Heart left ventricle (tissue), 16 donors: ENCODE data around the gene PDZD4. TPM values are rescaled to one million over a fixed set of nuclear protein-coding genes. Genes with fewer than 3 reads are reported as not detected.

ENCODE experiments used
- ATAC-seq, 4 donors: fragments of 200-7000 bp; cut with Tn5 transposase; one replicate each; pipeline ENCODE4 v1.9.1; 2020 to 2022; ENCODE audit warnings: moderate library complexity in 4 of 4, mild to moderate bottlenecking in 3 of 4, moderate number of reproducible peaks in 1 of 4
- DNase-seq, 5 donors: peaks; one replicate each; pipeline ENCODE4 v3.0.0-alpha.2; 2020
- H3K27ac ChIP-seq, 12 donors: fragments of 200-600 bp; sonication (generic) in 4 of 12; one replicate each; pipeline versions ENCODE4 v1.5.0 to v1.8.0; 2016 to 2022; ENCODE audit warnings: mild to moderate bottlenecking in 2 of 12
- H3K27me3 ChIP-seq, 9 donors: fragments of 200-600 bp; sonication (generic) in 2 of 9; one replicate each; pipeline versions ENCODE4 v1.5.1 to v1.8.0; 2016 to 2022; ENCODE audit warnings: mild to moderate bottlenecking in 3 of 9
- H3K36me3 ChIP-seq, 9 donors: fragments of 200-600 bp; sonication (generic) in 2 of 9; one replicate each; pipeline versions ENCODE4 v1.5.0 to v1.8.0; 2018 to 2022; ENCODE audit warnings: mild to moderate bottlenecking in 2 of 9
- H3K4me1 ChIP-seq, 12 donors: fragments of 200-600 bp; sonication (generic) in 4 of 12; one replicate each; pipeline versions ENCODE4 v1.5.0 to v1.8.0; 2016 to 2022; ENCODE audit warnings: mild to moderate bottlenecking in 3 of 12
- H3K4me3 ChIP-seq, 12 donors: fragments of 200-600 bp; sonication (generic) in 4 of 12; one replicate each; pipeline versions ENCODE4 v1.5.0 to v1.8.0; 2017 to 2022; ENCODE audit warnings: mild to moderate bottlenecking in 9 of 12, moderate library complexity in 4 of 12
- H3K9me3 ChIP-seq, 12 donors: fragments of 200-600 bp; sonication (generic) in 4 of 12; one replicate each; pipeline versions ENCODE4 v1.5.0 to v1.8.0; 2016 to 2022; ENCODE audit warnings: mild to moderate bottlenecking in 1 of 12
- CTCF ChIP-seq, 12 donors: fragments of 200-600 bp; sonication (generic) in 4 of 12; IDR thresholded peaks; one replicate each; pipeline versions ENCODE4 v1.5.0 to v1.8.0; 2018 to 2022; ENCODE audit warnings: antibody characterized with exemption in 12 of 12, mild to moderate bottlenecking in 5 of 12
- POLR2A ChIP-seq, 2 donors: fragments of 450-650 bp; IDR thresholded peaks; one replicate each; pipeline ENCODE4 v1.6.1; 2017; ENCODE audit warnings: antibody characterized with exemption in 2 of 2, mild to moderate bottlenecking in 2 of 2, moderate library complexity in 2 of 2
- WGBS, 4 donors: extraction: QIAGEN DNeasy Blood & Tissue Kit in 2 of 4; methylation state at CpG; one replicate each; pipeline versions ENCODE4 v1.1.5 to v1.1.7; 2013 to 2018; 5-methylcytosine and 5-hydroxymethylcytosine counted together
- intact Hi-C, 10 donors: fragments of 100-400 bp; cut with DNase I; formaldehyde crosslinking; loops; one replicate each; pipeline versions ENCODE4 v1.11.1 to v1.14.2; 2022
- polyA plus RNA-seq, 2 donors: library from polyadenylated mRNA; stranded (reverse); fragments of 200-250 nt; gene quantifications; one replicate each; pipeline ENCODE4 v1.2.3, GENCODE V29; 2013
- total RNA-seq, 9 donors: library from RNA; depleted of rRNA in 2 of 9; stranded (reverse); fragments of >200 nt in 2 of 9; fragmentation: NEBNext Ultra II Directional in 3 of 9; extraction: Animal tissue kit (Norgen Biotek cat#: 25700) in 3 of 9; gene quantifications; one replicate each; pipeline versions ENCODE4 v1.1.0 to v1.2.4, GENCODE V29; 2016 to 2023
- donor health status: ischemic (EF 13 %, LVEDD 7.1; RV severe dilation, severe dysfunction).
- donor health status: healthy with polysubstance abuse.
- donor health status: DM: no; HTN: yes; CAD: no.
- donor health status: DM: no; HTN: no; CAD: no.
- donor health status: ischemic (EF 25% LVEDD 6.9; RV normal size, moderate dysfunction).
- donor health status: ischemic (EF 25% LVEDD 5.7; RV mildly dilated, moderate dysfunction).
- donor health status: healthy.
- donor health status: DM: yes; HTN: yes; CAD: no.
- donor health status: ischemic (EF 35%, LVEDD 5.7; RV mildly dilated, moderate dysfunction).
- donor health status: nonischemic (EF 11% LVEDD 7.7; RV severe dilation, severe dysfunction).
- donor health status: DM: yes; HTN: yes; CAD: no.
- donor health status: PGD.
- donor health status: ischemic (EF 29% LVEDD 5.4; RV normal size, mild dysfunction).
- donor health status: nonischemic (EF 23%, LVEDD 6.1; RV moderate dilation, normal function).

Gene PDZD4
- total and polyA plus RNA-seq, 11 donors = 1.7 to 4.0 (median 2.4) TPM

- Histone ChIP-seq H3K27ac (no peak overlapping the region), H3K4me1 (no peaks in the 10 kb centered on the region), H3K36me3 (no peaks in the 10 kb centered on the region), H3K4me3 (no peak overlapping the region), H3K27me3 (peaks cover 0 to 46% (median 0%) of the 10 kb centered on the region in 9 donors), H3K9me3 (no peaks in the 10 kb centered on the region)
- intact Hi-C loops = no loop called here
- DNase-seq (no peak), ATAC-seq (no peak)
- TF ChIP-seq POLR2A (IDR thresholded peaks at IDR 0.05) (no peak), CTCF (IDR thresholded peaks at IDR 0.05) (no peak)
- 64 to 77% (median 71%) methylated on average over 26 to 29 of the region's 29 CpGs for WGBS, 4 donors
These were observed 41.9 kb upstream of the PDZD4 start for GRCh38 chrX:153871946-153872878.

GRCh38 chrX:153871451-153871850 is 41.1 kb upstream of the PDZD4 start:
- Histone ChIP-seq H3K27ac (no peak overlapping the region), H3K4me3 (no peak overlapping the region), H3K27me3 (peaks cover 0 to 41% (median 0%) of the 10 kb centered on the region in 9 donors), H3K4me1 (no peaks in the 10 kb centered on the region), H3K36me3 (no peaks in the 10 kb centered on the region), H3K9me3 (no peaks in the 10 kb centered on the region)
- ATAC-seq (no peak), DNase-seq (no peak)
- TF ChIP-seq POLR2A (IDR thresholded peaks at IDR 0.05) = no peak
- TF ChIP-seq CTCF (IDR thresholded peaks at IDR 0.05) = no peak
- 19 to 36% (median 26%) methylated on average over 6 of the region's 6 CpGs for WGBS, 4 donors
- intact Hi-C loops = no loop called here

GRCh38 chrX:153870791-153871360 is 40.5 kb upstream of the PDZD4 start:
- Histone ChIP-seq H3K4me3 (no peak overlapping the region), H3K27ac (no peak overlapping the region), H3K4me1 (no peaks in the 10 kb centered on the region), H3K36me3 (no peaks in the 10 kb centered on the region), H3K9me3 (no peaks in the 10 kb centered on the region), H3K27me3 (peaks cover 0 to 35% (median 0%) of the 10 kb centered on the region in 9 donors)
- intact Hi-C loops = no loop called here
- no peak for DNase-seq
- TF ChIP-seq POLR2A (IDR thresholded peaks at IDR 0.05) = no peak
- no peak for TF ChIP-seq CTCF (IDR thresholded peaks at IDR 0.05)
- no peak for ATAC-seq
- WGBS, 4 donors = 52 to 67% (median 60%) methylated on average over 18 to 21 of the region's 21 CpGs

GRCh38 chrX:153870288-153870690 is 39.9 kb upstream of the PDZD4 start:
- Histone ChIP-seq H3K9me3 (no peaks in the 10 kb centered on the region), H3K27me3 (peaks cover 0 to 34% (median 0%) of the 10 kb centered on the region in 9 donors), H3K4me3 (no peak overlapping the region), H3K27ac (no peak overlapping the region), H3K36me3 (no peaks in the 10 kb centered on the region), H3K4me1 (no peaks in the 10 kb centered on the region)
- ATAC-seq = no peak
- intact Hi-C loops = no loop called here
- DNase-seq = no peak
- WGBS, 4 donors = 73 to 80% (median 77%) methylated on average over 9 to 11 of the region's 11 CpGs
- TF ChIP-seq CTCF (IDR thresholded peaks at IDR 0.05) = no peak
- TF ChIP-seq POLR2A (IDR thresholded peaks at IDR 0.05) = no peak
